HEK293 (cell line): ENCODE data around the gene KIAA1671.

Experiments
- CTCF ChIA-PET: fragments of 350-600 bp; formaldehyde crosslinking; extraction: SDS; loops from one replicate; lab custom pipeline; 2021; ENCODE audit warnings: antibody characterized with exemption; lab: Yijun Ruan, JAX
- POLR2A ChIA-PET: fragments of 300-600 bp; formaldehyde crosslinking; extraction: SDS; loops from one replicate; lab custom pipeline; 2020; ENCODE audit warnings: antibody characterized with exemption, inconsistent platforms; lab: Yijun Ruan, JAX
- H3K27ac ChIP-seq: fragments of 200-500 bp; sonication (Bioruptor generic); 2 replicates; pipeline ENCODE4 v1.5.1; 2014; ENCODE audit warnings: low read depth, low read length, control low read depth, inconsistent platforms; ENCODE audit errors: extremely low read depth
- H3K36me3 ChIP-seq, 2 experiments: fragments of 200-500 bp in 1 of 2; sonication (Bioruptor generic) in 1 of 2; 1 replicate in 1 of 2; 2 replicates in 1 of 2; pipeline ENCODE4 v1.5.1; 2014 to 2017; ENCODE audit warnings: inconsistent platforms in 2 of 2, low read length in 2 of 2; ENCODE audit not compliant: control insufficient read depth in 2 of 2, insufficient read depth in 1 of 2
- H3K4me1 ChIP-seq: fragments of 200-500 bp; sonication (Bioruptor generic); 2 replicates; pipeline ENCODE4 v1.5.1; 2014; ENCODE audit warnings: mild to moderate bottlenecking, low read length, inconsistent platforms; ENCODE audit not compliant: control insufficient read depth, insufficient read depth
- H3K4me3 ChIP-seq: 2 replicates; pipeline ENCODE4 v1.5.1; 2011; ENCODE audit warnings: low read depth, mild to moderate bottlenecking, control low read depth, low read length, moderate library complexity
- H3K9me3 ChIP-seq: fragments of 200-500 bp; sonication (Bioruptor generic); 2 replicates; pipeline ENCODE4 v1.5.1; 2014; ENCODE audit warnings: low read depth, low read length, inconsistent platforms; ENCODE audit not compliant: control insufficient read depth, insufficient read depth
- KLF1 ChIP-seq: fragments of 450-650 bp; formaldehyde crosslinking; IDR thresholded peaks from 2 replicates; pipeline ENCODE4 v1.5.1; 2016; ENCODE audit warnings: missing biosample characterization, missing genetic modification characterization
- KLF10 ChIP-seq: fragments of 450-650 bp; IDR thresholded peaks from 2 replicates; pipeline ENCODE4 v1.5.1; 2018; ENCODE audit warnings: missing biosample characterization, mild to moderate bottlenecking, missing genetic modification characterization
- OSR2 ChIP-seq: fragments of 450-650 bp; formaldehyde crosslinking; IDR thresholded peaks from 2 replicates; pipeline ENCODE4 v1.5.1; 2016; ENCODE audit warnings: missing biosample characterization, missing genetic modification characterization
- ZEB2 ChIP-seq: fragments of 450-650 bp; formaldehyde crosslinking; IDR thresholded peaks from 2 replicates; pipeline ENCODE4 v1.5.1; 2016; ENCODE audit warnings: missing biosample characterization, missing genetic modification characterization
- ZNF155 ChIP-seq: fragments of 450-650 bp; formaldehyde crosslinking; IDR thresholded peaks from 2 replicates; pipeline ENCODE4 v1.5.1; 2016; ENCODE audit warnings: missing biosample characterization, missing genetic modification characterization
- ZNF214 ChIP-seq: fragments of 450-650 bp; formaldehyde crosslinking; IDR thresholded peaks from 2 replicates; pipeline ENCODE4 v1.5.1; 2017; ENCODE audit warnings: missing biosample characterization, mild to moderate bottlenecking, missing genetic modification characterization, borderline replicate concordance
- ZNF366 ChIP-seq: fragments of 450-650 bp; formaldehyde crosslinking; conservative IDR thresholded peaks from 2 replicates; pipeline ENCODE4 v1.5.1; 2016; ENCODE audit warnings: missing biosample characterization, missing genetic modification characterization
- ZNF404 ChIP-seq: fragments of 450-650 bp; formaldehyde crosslinking; IDR thresholded peaks from 2 replicates; pipeline ENCODE4 v1.5.1; 2017; ENCODE audit warnings: missing biosample characterization, missing genetic modification characterization
- ZNF558 ChIP-seq: fragments of 450-650 bp; formaldehyde crosslinking; IDR thresholded peaks from 2 replicates; pipeline ENCODE4 v1.5.1; 2016; ENCODE audit warnings: missing biosample characterization, missing genetic modification characterization
- ZNF571 ChIP-seq: fragments of 450-650 bp; formaldehyde crosslinking; IDR thresholded peaks from 2 replicates; pipeline ENCODE4 v1.5.0; 2017; ENCODE audit warnings: missing biosample characterization, missing genetic modification characterization
- ZNF596 ChIP-seq: fragments of 450-650 bp; IDR thresholded peaks from 2 replicates; pipeline ENCODE4 v1.5.0; 2018; ENCODE audit warnings: missing biosample characterization, mild to moderate bottlenecking, missing genetic modification characterization, moderate library complexity
- ZNF654 ChIP-seq: fragments of 450-650 bp; formaldehyde crosslinking; IDR thresholded peaks from 2 replicates; pipeline ENCODE4 v1.5.1; 2016; ENCODE audit warnings: low read depth, missing biosample characterization, missing genetic modification characterization
- ZNF76 ChIP-seq: fragments of 450-650 bp; formaldehyde crosslinking; IDR thresholded peaks from 2 replicates; pipeline ENCODE4; 2016; ENCODE audit warnings: low read depth, missing biosample characterization, missing genetic modification characterization, borderline replicate concordance
- ZNF785 ChIP-seq: fragments of 450-650 bp; formaldehyde crosslinking; IDR thresholded peaks from 2 replicates; pipeline ENCODE4 v1.5.1; 2016; ENCODE audit warnings: missing biosample characterization, missing genetic modification characterization
- ZNF837 ChIP-seq: fragments of 450-650 bp; formaldehyde crosslinking; IDR thresholded peaks from 2 replicates; pipeline ENCODE4 v1.5.1; 2016; ENCODE audit warnings: missing biosample characterization, missing genetic modification characterization
- ZSCAN30 ChIP-seq: fragments of 450-650 bp; IDR thresholded peaks from 2 replicates; pipeline ENCODE4 v1.5.1; 2018; ENCODE audit warnings: missing biosample characterization, mild to moderate bottlenecking, missing genetic modification characterization, moderate library complexity
- TF ChIP-seq, protein P1 (sequence below): fragments of 450-650 bp; formaldehyde crosslinking; IDR thresholded peaks from 2 replicates; pipeline ENCODE4 v1.5.1; 2016; ENCODE audit warnings: missing biosample characterization, missing genetic modification characterization
- TF ChIP-seq, protein P2 (sequence below): fragments of 450-650 bp; formaldehyde crosslinking; IDR thresholded peaks from 2 replicates; pipeline ENCODE4 v1.5.1; 2016; ENCODE audit warnings: missing biosample characterization, missing genetic modification characterization
- TF ChIP-seq, protein P3 (sequence below): fragments of 450-650 bp; formaldehyde crosslinking; IDR thresholded peaks from 2 replicates; pipeline ENCODE4 v1.5.1; 2017; ENCODE audit warnings: missing biosample characterization, missing genetic modification characterization
- TF ChIP-seq, protein P4 (sequence below): fragments of 450-650 bp; formaldehyde crosslinking; IDR thresholded peaks from 2 replicates; pipeline ENCODE4 v1.5.1; 2016; ENCODE audit warnings: missing biosample characterization, missing genetic modification characterization
- TF ChIP-seq, protein P5 (sequence below): fragments of 450-650 bp; formaldehyde crosslinking; IDR thresholded peaks from 2 replicates; pipeline ENCODE4 v1.5.1; 2016; ENCODE audit warnings: missing biosample characterization, missing genetic modification characterization
- TF ChIP-seq, protein P6 (sequence below): fragments of 450-650 bp; formaldehyde crosslinking; IDR thresholded peaks from 2 replicates; pipeline ENCODE4 v1.5.1; 2017; ENCODE audit warnings: missing biosample characterization, missing genetic modification characterization
- TF ChIP-seq, protein P7 (sequence below): fragments of 450-650 bp; formaldehyde crosslinking; IDR thresholded peaks from 2 replicates; pipeline ENCODE4 v1.5.1; 2017; ENCODE audit warnings: missing biosample characterization, missing genetic modification characterization
- TF ChIP-seq, protein P8 (sequence below): fragments of 450-650 bp; formaldehyde crosslinking; IDR thresholded peaks from 2 replicates; pipeline ENCODE4 v1.5.1; 2016; ENCODE audit warnings: missing biosample characterization, missing genetic modification characterization, low read depth

KIAA1671 gene

DNA sequence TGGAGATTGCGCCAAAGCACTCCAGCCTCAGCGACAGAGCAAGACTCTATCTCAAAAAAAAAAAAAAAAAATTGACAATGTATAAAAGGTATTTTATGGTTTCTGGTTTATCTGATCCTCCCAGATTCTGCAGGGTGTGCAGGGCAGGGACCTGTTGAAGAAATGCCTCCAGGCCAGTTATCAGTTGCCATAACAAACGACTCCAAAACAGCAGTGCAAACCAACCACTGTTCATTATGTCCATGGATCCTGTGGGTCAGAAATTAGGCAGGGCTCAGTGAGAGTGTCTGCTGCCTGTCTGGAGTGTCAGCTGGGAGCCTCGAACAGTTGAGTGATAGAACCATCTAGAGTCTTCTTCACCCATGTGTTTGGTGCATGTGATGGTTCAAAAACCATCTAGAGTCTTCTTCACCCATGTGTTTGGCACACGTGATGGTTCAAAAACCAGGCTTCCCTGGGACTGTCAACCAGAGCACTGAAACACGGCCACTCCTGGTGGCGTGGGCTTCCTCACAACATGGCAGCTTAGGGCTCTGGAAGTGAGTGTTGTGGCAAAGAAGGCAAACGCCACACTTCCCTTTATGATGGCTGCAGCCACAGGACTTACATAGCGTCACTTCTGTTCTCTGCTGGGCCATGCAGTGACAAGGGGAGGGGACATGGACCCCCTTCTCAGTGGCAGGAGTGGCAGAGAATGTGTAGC is 132.0 kb downstream of the KIAA1671 start:
- no peaks in the 10 kb centered on the region for H3K4me1 ChIP-seq
- POLR2A ChIA-PET, result no interaction called here

DNA sequence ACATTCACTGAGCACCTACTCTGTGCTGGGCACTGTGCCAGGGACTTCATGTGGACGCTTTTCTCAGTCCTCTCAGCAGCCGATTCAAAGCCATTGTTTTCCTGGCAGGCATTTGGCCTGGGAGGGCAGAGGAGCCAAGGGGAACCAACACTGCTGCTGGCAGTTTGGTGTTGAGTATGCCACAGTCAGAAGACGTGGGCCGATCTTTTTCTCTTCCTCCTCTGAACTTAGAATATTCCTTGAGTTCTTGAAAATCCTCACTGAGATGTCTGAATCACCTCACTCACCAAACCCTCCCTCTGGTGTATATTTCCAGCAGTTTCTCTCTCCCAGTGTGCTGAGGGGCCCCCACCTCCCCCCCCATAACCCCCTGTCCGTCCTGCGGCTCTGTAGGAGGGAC is 132.6 kb downstream of the KIAA1671 start:
- H3K4me3 ChIP-seq, result no peak overlapping the region
- no peaks in the 10 kb centered on the region for H3K9me3 ChIP-seq
- H3K36me3 ChIP-seq, result no peaks in the 10 kb centered on the region
- no peak overlapping the region for H3K27ac ChIP-seq
- ChIA-PET POLR2A (no interaction called here), CTCF (no interaction called here)
- H3K4me1 ChIP-seq, result no peaks in the 10 kb centered on the region
- TF ChIP-seq, protein P1, sequence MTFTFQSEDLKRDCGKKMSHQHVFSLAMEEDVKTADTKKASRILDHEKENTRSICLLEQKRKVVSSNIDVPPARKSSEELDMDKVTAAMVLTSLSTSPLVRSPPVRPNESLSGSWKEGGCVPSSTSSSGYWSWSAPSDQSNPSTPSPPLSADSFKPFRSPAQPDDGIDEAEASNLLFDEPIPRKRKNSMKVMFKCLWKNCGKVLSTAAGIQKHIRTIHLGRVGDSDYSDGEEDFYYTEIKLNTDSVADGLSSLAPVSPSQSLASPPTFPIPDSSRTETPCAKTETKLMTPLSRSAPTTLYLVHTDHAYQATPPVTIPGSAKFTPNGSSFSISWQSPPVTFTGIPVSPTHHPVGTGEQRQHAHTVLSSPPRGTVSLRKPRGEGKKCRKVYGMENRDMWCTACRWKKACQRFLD (tag by site-specific recombination), result no peak
- TF ChIP-seq, protein P2, sequence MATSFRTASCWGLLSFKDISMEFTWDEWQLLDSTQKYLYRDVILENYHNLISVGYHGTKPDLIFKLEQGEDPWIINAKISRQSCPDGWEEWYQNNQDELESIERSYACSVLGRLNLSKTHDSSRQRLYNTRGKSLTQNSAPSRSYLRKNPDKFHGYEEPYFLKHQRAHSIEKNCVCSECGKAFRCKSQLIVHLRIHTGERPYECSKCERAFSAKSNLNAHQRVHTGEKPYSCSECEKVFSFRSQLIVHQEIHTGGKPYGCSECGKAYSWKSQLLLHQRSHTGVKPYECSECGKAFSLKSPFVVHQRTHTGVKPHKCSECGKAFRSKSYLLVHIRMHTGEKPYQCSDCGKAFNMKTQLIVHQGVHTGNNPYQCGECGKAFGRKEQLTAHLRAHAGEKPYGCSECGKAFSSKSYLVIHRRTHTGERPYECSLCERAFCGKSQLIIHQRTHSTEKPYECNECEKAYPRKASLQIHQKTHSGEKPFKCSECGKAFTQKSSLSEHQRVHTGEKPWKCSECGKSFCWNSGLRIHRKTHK, result no peak
- no peak for TF ChIP-seq OSR2 (tag by site-specific recombination)
- TF ChIP-seq, protein P3, sequence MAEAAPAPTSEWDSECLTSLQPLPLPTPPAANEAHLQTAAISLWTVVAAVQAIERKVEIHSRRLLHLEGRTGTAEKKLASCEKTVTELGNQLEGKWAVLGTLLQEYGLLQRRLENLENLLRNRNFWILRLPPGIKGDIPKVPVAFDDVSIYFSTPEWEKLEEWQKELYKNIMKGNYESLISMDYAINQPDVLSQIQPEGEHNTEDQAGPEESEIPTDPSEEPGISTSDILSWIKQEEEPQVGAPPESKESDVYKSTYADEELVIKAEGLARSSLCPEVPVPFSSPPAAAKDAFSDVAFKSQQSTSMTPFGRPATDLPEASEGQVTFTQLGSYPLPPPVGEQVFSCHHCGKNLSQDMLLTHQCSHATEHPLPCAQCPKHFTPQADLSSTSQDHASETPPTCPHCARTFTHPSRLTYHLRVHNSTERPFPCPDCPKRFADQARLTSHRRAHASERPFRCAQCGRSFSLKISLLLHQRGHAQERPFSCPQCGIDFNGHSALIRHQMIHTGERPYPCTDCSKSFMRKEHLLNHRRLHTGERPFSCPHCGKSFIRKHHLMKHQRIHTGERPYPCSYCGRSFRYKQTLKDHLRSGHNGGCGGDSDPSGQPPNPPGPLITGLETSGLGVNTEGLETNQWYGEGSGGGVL (tag by site-specific recombination), result no peak
- no peak for TF ChIP-seq ZNF76 (tag by site-specific recombination)
- TF ChIP-seq ZNF837 (tag by site-specific recombination), result no peak
- TF ChIP-seq ZNF558, result no peak
- TF ChIP-seq ZSCAN30 (tag by site-specific recombination), result no peak

More for the DNA sequence above, 132.0 kb downstream of the KIAA1671 start:
- CTCF ChIA-PET, result interaction anchor here (0.7 kb wide), 1 partner anchor 11 kb away, joined by 4 read pairs; no protein-coding TSS in a partner anchor
- Histone ChIP-seq H3K9me3 (no peaks in the 10 kb centered on the region), H3K27ac (no peak overlapping the region), H3K36me3 (no peaks in the 10 kb centered on the region), H3K4me3 (no peak overlapping the region)
- TF ChIP-seq ZNF654 (tag by site-specific recombination) (no peak), ZNF155 (tag by site-specific recombination) (no peak), ZEB2 (tag by site-specific recombination) (no peak), ZNF404 (no peak), ZSCAN30 (tag by site-specific recombination) (no peak), ZNF214 (tag by site-specific recombination) (no peak), ZNF366 (no peak), ZNF785 (tag by site-specific recombination) (no peak), KLF10 (tag by site-specific recombination) (no peak), ZNF596 (tag by site-specific recombination) (no peak), ZNF571 (tag by site-specific recombination) (no peak), KLF1 (tag by site-specific recombination) (no peak), OSR2 (tag by site-specific recombination) (no peak)
- TF ChIP-seq, protein P4, sequence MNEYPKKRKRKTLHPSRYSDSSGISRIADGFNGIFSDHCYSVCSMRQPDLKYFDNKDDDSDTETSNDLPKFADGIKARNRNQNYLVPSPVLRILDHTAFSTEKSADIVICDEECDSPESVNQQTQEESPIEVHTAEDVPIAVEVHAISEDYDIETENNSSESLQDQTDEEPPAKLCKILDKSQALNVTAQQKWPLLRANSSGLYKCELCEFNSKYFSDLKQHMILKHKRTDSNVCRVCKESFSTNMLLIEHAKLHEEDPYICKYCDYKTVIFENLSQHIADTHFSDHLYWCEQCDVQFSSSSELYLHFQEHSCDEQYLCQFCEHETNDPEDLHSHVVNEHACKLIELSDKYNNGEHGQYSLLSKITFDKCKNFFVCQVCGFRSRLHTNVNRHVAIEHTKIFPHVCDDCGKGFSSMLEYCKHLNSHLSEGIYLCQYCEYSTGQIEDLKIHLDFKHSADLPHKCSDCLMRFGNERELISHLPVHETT (tag by site-specific recombination), result no peak
- TF ChIP-seq, protein P5, sequence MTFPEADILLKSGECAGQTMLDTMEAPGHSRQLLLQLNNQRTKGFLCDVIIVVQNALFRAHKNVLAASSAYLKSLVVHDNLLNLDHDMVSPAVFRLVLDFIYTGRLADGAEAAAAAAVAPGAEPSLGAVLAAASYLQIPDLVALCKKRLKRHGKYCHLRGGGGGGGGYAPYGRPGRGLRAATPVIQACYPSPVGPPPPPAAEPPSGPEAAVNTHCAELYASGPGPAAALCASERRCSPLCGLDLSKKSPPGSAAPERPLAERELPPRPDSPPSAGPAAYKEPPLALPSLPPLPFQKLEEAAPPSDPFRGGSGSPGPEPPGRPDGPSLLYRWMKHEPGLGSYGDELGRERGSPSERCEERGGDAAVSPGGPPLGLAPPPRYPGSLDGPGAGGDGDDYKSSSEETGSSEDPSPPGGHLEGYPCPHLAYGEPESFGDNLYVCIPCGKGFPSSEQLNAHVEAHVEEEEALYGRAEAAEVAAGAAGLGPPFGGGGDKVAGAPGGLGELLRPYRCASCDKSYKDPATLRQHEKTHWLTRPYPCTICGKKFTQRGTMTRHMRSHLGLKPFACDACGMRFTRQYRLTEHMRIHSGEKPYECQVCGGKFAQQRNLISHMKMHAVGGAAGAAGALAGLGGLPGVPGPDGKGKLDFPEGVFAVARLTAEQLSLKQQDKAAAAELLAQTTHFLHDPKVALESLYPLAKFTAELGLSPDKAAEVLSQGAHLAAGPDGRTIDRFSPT (tag by site-specific recombination), result no peak
- TF ChIP-seq, protein P6, sequence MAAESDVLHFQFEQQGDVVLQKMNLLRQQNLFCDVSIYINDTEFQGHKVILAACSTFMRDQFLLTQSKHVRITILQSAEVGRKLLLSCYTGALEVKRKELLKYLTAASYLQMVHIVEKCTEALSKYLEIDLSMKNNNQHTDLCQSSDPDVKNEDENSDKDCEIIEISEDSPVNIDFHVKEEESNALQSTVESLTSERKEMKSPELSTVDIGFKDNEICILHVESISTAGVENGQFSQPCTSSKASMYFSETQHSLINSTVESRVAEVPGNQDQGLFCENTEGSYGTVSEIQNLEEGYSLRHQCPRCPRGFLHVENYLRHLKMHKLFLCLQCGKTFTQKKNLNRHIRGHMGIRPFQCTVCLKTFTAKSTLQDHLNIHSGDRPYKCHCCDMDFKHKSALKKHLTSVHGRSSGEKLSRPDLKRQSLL (tag by site-specific recombination), result no peak
- TF ChIP-seq, protein P7, sequence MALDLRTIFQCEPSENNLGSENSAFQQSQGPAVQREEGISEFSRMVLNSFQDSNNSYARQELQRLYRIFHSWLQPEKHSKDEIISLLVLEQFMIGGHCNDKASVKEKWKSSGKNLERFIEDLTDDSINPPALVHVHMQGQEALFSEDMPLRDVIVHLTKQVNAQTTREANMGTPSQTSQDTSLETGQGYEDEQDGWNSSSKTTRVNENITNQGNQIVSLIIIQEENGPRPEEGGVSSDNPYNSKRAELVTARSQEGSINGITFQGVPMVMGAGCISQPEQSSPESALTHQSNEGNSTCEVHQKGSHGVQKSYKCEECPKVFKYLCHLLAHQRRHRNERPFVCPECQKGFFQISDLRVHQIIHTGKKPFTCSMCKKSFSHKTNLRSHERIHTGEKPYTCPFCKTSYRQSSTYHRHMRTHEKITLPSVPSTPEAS (tag by site-specific recombination), result no peak
- TF ChIP-seq, protein P8, sequence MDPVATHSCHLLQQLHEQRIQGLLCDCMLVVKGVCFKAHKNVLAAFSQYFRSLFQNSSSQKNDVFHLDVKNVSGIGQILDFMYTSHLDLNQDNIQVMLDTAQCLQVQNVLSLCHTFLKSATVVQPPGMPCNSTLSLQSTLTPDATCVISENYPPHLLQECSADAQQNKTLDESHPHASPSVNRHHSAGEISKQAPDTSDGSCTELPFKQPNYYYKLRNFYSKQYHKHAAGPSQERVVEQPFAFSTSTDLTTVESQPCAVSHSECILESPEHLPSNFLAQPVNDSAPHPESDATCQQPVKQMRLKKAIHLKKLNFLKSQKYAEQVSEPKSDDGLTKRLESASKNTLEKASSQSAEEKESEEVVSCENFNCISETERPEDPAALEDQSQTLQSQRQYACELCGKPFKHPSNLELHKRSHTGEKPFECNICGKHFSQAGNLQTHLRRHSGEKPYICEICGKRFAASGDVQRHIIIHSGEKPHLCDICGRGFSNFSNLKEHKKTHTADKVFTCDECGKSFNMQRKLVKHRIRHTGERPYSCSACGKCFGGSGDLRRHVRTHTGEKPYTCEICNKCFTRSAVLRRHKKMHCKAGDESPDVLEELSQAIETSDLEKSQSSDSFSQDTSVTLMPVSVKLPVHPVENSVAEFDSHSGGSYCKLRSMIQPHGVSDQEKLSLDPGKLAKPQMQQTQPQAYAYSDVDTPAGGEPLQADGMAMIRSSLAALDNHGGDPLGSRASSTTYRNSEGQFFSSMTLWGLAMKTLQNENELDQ (tag by site-specific recombination), result no peak
